GM21825 (cell line): ENCODE measurements around the gene ALPK3.
"Not testable (repeated sequence)": the region's sequence is repeated elsewhere in the genome, so short reads cannot be mapped to it uniquely, and the experiment has no call there.

ENCODE experiments used
- ATAC-seq: cut with Tn5 transposase; IDR thresholded peaks from one replicate; pipeline ENCODE4 v1.9.1; 2021; ENCODE audit warnings: mild to moderate bottlenecking, moderate library complexity; ENCODE audit not compliant: unreplicated experiment

The ALPK3 gene

DNA sequence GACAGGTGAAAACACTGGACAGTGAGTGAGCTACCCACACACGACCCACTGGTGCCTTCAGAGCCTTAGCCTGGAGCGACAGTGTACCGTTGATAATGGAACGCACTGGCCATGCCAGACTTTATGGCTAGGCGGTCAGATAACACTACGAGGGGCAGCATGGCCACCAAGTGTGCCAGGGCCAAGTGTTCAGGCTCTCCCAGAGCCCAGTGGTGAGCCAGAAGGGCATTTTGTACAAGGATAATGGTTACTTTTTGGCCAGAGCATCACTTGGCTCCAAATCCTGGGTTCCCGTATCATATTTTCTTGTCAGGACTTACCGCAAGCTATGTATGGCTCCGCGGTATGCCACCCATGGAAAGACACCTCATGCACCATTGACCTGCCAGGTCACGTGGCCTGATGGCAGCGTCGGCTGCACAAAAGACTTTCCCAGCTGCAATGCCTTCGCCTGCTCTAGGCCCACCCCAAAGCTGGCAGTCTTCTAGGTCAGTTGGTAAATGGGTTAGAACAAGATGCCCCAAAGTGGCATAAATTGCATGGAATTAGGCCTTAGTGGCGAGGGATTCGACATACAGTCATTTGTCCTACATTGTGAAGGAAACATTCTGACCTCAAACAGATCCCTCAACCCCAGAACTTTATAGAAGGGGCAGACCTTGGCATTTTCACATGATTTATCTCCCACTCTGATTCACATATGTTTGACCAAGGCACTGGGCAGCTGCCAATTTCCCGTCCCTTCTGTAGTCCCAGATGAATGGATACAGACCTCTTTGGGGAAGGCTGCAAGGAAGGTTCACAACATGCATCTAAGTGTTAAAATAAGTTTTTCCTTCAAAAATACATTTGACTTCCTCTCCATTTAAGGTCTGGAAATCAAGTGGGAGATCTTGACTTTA is 55.1 kb downstream of the ALPK3 start:
- ATAC-seq, result no peak

DNA sequence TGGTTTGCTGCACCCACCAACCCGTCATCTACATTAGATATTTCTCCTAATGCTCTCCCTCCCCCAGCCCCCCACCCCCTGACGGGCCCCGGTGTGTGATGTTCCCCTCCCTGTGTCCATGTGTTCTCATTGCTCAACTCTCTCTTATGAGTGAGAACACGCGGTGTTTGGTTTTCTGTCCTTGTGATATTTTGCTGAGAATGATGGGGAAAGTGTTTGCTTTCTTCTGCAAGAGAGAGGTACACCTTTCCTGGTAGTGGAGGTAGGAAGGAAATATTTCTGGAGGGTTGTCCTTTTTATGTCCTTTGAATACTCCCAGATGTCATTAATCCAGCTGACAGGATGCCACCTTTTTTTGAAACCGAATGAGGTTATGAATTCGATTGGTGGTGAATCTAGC is 56.8 kb downstream of the ALPK3 start:
- no peak for ATAC-seq

DNA sequence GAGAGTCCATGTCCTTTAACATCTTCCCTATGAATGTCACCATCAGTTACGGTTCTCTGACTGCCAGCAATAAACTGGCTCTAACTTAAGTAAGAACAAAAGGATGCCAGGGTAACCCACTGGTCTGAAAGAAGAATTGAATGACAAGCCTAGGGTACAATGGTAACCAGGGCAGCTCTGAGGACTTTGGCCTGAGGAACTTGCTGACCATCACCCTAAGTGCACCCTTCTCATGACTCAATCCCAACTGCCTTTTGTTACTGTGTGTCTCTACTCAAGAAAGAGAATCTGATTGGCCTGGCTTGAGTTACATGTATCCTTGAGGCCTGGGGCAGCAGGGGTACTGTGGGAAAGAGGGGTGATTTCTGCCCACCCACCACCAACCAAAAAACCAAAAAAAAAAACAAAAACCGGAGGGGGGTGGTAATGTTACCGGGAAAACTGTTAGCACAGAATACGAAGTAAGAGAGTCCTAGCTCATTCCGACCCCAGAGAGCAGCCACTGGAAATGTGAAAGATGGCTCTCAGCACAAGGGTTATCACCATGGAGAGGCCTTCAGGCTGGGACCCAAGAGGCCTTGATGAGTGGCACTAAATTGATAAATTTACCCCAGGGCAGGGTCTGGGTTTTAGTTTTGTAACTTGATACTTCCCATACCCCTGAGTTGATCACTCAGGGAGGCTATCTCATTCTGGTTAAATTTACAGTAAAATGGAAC is 58.0 kb downstream of the ALPK3 start:
- no peak for ATAC-seq

DNA sequence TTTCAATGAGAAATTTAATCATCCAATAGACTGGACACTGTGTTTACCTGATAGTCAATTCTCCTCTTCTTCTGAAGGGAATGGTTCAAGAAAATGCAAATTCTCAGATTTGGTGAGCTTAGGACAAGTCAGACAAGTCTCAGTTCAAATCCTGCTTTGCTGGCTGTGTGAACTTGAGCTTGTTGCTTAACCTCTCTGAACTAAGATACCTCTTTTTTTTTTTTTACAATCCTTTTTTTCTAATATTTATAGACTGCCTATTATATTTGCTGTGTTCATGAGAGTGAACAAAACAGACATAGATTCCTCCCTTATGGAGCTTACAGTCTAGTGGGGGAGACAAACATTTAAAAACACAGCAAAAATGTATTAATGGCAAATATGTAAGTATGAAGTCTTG is 59.1 kb downstream of the ALPK3 start:
- ATAC-seq, result no peak

DNA sequence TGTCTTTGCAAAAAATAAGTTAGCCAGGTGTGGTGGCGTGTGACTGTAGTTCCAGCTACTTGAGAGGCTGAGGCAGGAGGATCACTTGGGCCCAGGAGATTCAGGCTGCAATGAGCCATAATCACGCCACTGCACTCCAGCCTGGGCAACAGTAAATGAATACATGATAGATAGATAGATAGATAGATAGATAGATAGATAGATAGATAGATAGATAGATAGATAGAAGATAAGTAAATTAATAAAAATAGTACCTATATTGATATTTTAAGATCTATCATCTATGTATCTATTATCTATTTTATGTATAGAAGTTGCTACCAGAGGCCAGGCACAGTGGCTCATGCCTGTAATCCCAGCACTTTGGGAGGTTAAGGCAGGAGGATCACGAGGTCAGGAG is 60.5 kb downstream of the ALPK3 start:
- ATAC-seq, result not testable (repeated sequence)

DNA sequence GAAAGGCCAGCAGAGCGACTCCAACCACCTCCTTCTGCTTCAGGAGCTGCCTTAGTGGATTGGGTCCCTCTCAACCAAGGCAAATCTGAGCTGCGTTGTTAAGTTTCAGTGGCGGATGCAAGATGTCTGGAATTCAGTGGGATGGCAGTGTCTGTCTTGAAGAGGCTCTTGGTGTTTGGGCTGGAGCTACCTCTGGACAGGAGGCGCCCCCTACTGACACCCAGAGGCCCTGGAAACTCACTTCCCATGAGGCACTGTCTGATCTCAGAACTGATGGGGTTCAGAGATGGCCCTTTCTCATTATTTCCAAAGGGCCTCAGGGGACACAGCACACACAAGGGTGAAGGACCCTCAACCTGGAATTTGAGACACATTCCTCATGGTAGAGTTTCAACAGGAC is 61.3 kb downstream of the ALPK3 start:
- ATAC-seq, result no peak

DNA sequence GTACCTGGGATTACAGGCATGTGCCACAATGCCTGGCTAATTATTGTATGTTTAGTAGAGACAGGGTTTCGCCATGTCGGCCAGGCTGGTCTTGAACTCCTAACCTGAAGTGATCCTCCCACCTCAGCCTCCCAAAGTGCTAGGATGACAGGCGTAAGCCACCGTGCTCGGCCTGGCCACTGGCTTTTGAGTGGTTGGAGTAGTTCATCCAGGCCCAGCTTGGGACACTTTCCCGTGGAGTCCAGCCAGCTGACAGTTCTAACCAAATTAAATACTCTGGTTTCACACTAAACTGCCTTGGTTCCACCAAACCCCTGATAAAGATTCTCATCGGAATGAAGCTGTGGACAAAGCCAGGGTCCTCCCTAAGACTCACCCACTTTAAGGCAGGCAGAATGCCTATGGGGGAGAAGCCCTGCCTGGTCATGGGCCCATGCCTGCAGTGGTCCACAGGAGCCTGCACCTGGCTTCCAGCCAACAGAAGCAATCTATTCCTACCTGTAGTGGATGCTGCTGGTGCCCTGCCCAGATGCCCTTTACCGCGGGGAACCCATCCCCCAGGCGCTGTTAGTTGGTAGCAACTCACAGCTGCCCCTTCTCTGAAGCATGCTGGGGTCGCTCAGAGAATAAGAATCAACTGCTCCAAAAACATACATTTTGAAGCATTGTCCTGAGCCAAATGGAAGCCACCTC is 62.1 kb downstream of the ALPK3 start:
- no peak for ATAC-seq

DNA sequence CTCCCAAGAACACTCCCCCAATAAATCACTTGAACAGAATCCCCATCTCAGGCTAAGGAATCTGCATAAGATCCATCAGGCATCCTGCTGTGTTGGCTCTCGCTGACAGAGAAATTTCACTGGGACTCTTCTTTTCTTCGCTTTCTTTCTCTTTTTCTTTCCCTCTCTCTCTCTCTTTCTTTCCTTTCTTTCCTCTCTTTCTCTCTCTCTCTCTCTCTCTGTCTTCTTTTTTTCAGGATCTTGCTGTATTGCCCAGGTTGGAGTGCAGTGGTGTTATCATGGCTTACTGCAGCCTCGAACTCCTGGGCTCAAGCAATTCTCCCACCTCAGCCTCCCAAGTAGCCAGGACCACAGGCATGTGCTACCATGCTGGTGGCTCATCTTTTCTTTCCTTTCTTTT is 62.9 kb downstream of the ALPK3 start:
- no peak for ATAC-seq

DNA sequence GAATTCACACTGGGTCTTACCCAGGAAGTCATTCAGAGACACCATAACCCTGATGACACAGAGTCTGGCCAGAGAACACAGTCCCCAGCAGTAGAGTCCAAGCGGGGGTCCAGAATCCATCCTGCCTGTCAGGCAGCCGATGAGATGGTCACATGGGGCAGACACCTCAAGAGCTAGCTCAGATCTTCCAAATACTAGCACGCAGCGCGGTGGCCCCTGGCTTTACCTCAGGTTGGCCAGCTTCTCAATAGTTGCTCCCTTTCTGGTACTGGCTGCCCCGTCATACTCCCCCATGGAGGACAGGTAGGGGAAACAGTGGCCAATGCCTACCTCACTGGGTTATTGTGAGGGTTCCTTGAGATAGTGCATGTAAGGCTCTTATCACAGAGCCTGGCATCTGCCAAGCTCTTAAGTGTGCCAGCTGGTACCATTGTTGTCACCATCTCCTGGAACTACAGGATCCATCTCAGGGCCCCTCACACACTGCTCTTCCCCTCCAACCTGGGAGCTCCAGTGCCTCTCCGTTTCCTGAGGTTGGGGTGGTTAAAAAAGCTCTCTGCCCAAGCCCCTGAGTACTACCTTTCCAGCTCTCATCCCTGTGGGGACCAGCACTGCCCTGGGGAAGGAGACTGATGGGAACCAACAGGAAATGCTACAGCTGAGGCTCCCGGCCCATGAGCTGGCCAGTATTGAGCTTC is 63.8 kb downstream of the ALPK3 start:
- ATAC-seq, result no peak

DNA sequence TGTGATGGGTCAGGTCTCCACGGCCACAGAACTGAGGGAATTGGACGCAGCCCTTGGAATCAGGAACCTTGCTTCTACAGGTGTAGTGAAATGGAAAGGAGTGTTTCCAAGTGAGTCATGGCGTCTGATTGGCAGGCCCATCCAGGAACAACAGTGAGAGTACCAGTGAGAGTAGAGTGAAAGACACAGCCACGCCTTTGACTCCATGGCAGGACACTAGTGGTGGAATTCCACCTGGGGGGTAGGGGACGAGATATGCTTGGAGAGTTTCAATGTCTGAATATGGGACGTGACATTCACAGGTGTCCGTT is 64.3 kb downstream of the ALPK3 start:
- ATAC-seq, result no peak

DNA sequence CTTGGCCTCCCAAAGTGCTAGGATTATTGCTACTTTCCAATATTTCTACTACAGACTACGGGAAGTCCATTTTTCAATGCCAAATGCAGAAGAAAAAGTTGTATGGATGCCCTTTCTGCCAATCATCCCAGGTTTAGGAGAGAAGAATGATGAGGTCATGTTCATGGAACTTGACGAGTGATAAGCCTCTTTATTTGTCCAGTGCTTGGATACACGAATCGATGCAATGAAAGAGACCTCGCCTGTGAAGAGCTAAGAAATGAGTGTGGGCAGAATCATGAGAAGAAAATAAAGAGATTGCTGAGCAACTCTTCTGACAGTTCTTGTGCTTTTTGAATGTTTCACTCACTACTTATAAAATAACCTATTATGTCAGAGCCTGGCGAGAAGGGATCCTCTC is 66.3 kb downstream of the ALPK3 start:
- no peak for ATAC-seq

DNA sequence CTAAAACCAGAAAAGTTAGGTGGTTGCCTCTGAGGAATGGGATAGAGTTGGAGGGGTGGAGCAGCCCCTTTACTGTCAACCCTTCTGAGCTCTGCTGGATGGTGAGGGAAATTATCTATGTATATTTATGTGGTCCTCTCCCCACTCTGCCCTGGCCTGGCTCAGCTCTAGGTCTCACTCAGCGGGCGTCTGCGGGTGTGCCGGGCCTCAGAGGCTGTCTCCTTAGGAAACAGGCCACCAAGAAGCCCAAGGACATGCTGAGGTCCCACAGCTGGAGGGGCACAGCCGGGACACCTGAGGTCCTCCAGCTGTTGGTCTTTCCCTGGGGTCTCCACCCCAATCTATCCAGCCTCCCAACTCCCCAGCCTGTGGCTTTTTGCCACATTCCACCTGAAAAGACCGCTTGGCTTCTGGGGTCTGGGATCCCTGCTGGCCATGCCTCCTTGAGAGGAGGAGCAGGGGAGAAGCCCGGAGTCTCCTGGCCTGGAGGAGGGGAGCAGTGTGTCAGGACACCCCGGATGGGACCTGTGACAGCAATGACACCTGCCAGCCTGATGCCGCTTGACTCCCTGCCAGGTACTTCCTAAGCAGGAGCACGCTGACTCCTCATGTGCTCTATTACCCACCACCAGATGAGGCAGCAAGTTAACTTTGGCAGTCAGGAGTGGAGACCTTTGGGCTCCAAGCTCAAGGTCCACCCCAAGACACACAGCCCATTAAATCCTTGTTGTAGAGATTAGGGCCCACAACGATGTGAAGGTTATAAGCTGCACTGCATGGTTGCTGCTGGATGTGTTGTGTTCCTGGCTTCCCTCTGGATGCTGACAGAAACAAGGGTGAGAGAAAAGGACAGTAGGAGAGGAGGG is 67.0 kb downstream of the ALPK3 start, which contains the start of gene SLC28A1:
Gene SLC28A1 (plus strand): TSS at position 747 of the 866 bp plus-strand sequence. CDS start 3,099 bp downstream, outside the sequence.
- ATAC-seq, result no peak

DNA sequence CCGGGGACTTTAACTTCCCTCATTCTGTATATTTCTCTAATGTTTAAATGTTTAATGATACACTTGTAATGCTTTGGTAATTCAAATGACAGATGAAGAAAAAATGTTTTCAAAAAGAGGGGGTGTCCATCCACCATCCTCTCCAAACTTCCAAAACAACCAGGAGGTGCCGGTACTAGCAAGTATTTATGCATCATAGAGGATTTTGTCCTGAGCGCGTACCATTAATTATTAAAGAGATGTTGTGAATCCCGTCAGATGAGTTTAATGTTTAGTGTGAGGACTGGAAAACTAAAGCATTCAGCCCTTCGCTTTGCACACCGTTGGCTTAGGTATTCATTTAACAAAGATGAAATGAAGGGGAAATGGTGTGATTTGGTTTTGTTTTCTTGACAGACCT is 68.6 kb downstream of the ALPK3 start:
- ATAC-seq, result no peak

DNA sequence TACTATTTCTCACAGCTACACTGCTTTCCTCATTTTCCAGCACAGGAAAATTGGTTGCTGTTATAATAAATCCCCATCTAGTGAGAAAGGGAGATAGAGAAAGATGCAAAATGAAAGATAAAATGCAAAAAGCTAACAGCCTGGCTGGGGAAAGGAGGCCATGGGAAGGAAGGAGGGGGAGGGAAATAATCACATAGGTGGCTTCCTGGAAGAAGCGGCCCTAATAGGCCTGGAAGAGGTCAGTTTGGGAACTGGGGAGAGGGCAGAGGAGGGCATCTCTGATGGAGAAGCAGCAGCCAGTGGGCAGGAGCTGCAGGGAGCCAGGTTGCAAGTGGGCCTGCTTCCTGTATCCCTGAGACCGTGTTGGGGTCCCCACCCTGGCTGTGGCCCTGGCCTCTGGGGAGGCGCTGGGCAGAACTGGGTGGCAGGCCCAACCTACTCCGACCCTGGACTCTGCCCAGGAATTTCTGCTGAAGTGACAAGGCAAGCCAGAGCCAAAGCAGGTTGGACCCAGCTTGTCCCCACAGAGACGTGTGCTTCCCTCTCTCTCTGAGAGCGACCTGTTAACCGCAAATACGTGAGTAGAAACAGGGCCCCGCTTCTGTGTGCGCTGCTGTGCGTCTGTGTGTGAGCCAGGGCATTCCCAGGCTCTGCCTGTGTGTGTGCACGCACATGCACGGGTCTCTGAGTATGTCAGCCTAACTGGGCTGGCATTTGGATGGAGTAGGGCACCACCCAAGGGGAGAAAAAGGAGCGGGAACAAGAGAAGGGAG is 69.2 kb downstream of the ALPK3 start:
- no peak for ATAC-seq

DNA sequence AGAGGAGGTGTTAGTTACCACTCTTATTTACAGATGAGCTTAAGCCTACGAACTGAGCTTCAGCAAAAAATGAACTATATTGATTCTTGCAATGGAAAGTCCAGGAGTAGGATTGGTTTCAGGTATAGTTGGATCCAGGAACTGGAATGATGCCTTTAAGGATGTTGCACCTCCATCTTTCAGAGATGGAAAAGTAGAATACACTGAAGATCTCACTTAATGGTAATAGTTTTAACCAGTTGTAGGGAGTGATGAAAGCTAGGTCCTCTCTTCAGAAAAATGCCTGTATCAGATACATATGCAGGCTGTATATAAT is 69.8 kb downstream of the ALPK3 start:
- ATAC-seq, result no peak

DNA sequence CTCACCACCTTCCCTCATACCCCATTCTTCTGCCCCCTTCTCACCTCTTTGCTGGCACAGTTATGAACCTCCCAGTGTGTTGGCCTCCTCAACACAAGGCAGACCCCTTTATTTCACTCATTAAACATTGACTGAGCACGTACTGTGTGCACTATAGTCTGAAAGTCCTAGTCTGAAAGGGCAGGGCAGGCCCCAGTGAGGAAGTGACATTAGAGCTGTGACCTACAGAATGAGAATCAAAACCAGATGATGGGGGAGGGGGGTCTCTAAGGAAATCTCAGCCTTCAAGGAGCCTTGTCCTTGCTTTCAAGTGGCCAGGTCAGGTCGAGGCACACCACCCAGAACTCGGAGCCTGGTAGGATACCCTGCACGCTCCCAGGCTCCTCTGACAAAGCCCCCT is 70.8 kb downstream of the ALPK3 start:
- ATAC-seq, result no peak

DNA sequence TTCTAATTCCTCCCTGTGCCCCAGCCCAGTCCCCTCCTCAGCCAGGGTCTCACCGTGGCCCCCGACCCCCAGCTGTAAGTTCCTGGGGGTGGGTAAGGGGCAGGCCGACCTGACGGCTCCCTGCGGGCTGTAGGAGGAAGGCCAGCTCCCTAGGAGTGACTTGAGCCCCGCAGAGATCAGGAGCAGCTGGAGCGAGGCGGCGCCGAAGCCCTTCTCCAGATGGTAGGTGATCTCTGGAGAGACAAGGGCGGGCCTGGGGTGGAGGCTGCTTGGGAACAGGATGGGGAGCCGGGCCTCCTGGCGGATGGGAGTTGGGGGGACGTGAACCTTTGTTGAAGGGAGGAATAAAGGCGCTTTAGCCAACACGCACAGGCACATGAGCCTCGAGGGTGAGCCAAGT is 71.5 kb downstream of the ALPK3 start:
- no peak for ATAC-seq

DNA sequence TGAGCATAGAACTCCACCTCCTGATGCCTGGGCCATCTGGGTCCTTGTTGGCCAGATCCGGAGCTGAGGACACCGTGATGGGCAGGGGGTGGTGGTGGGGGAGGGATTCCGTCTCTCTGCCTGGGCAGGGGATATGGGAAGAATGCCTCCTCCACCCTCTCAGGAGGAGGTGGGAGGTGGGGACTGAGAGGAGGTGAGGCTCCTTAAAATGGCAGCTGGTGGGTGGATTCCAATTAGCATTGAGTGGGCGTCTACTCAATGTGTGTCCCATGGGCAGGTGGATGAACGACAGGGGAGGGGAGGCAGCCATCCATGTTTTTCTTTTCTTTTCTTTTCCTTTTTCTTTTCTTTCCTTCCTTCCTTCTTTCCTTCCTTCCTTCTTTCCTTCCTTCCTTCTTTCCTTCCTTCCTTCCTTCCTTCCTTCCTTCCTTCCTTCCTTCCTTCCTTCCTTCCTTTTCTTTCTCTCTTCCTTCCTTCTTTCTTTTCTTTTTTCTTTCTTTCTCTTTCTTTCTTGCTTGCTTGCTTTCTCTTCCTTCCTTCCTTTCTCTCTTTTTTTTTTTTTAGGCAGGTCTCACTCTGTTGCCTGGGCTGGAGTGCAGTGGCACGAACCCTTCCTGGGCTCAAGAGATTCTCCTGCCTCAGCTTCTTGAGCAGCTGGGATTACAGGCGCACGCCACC is 72.3 kb downstream of the ALPK3 start:
- no peak for ATAC-seq
